Measurements from ENCODE around the gene NDUFS2. TPM values are rescaled to one million over a fixed set of nuclear protein-coding genes. Genes with fewer than 3 reads are reported as not detected.
"Not testable (repeated sequence)": the region's sequence is repeated elsewhere in the genome, so short reads cannot be mapped to it uniquely, and the experiment has no call there.

The NDUFS2 gene
- polyA plus RNA-seq, 1 donor from 2014 or later = 71.3 TPM

GRCh38 chr1:161227196-161227871 is 25.2 kb downstream of the NDUFS2 start:
- Mint-ChIP-seq H3K36me3 (peaks cover 8% of the 10 kb centered on the region), H3K4me1 (peaks cover 18 to 23% (median 22%) of the 10 kb centered on the region in 3 donors), H3K27me3 (peaks cover 14% of the 10 kb centered on the region), H3K27ac (peak overlapping the region; percentile 6 to 36 (median 33)), H3K9me3 (no peaks in the 10 kb centered on the region), H3K4me3 (peak overlapping the region; percentile 55 to 91 (median 72))

DNA sequence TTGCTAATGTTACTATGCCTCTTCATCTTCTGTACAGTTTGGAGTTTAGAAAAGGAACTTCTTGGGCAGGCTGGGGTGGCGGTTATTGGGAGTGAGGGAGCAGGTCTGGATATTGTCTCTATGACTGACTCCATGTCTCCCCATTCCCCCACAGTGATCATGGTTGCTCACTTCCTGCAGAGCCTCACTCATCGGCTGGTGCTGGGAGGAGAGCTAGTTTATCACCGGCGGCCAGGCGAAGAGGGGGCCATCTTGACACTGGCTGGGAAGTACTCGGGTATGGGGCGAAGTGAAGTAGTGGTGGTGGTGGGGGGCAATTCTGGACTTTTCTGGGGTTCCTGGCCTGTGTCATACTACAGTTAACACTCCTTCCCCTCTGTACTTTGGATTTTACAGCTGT is 25.9 kb downstream of the NDUFS2 start:
- Mint-ChIP-seq H3K36me3 (peaks cover 8% of the 10 kb centered on the region), H3K4me3 (peak overlapping the region in 3 of 4 donors; percentile 10 to 71 (median 55)), H3K27ac (no peak overlapping the region), H3K27me3 (peaks cover 8% of the 10 kb centered on the region), H3K9me3 (no peaks in the 10 kb centered on the region), H3K4me1 (peaks cover 18 to 23% (median 22%) of the 10 kb centered on the region in 3 donors)

- Mint-ChIP-seq H3K4me1 (peaks cover 18 to 23% (median 22%) of the 10 kb centered on the region in 3 donors), H3K36me3 (peaks cover 8% of the 10 kb centered on the region), H3K27ac (no peak overlapping the region), H3K27me3 (no peaks in the 10 kb centered on the region), H3K4me3 (no peak overlapping the region), H3K9me3 (no peaks in the 10 kb centered on the region)
Measured at GRCh38 chr1:161229896-161230295, 27.7 kb downstream of the NDUFS2 start.

DNA sequence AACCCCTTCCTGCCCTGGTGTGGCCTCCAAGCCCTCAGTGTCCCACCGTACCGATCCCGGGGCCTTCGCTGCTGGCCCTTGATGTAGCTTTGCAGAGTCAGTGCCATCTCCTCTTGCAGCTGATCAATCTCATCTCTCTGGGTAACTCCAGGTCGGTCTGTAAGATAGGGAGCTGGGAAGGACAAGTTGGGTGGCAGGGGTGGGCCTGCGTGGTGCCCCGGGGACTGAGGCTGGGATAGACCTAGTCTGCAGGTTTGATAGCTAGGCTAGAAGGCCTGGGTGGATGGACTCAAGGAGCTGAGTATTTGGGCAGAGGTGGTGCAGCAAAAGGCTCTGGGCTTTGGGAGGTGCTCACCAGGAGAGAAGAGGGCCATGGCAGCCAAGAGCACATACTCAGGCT is 28.6 kb downstream of the NDUFS2 start:
- H3K27ac Mint-ChIP-seq = peak overlapping the region in 1 of 3 donors; percentile 9
- peaks cover 8% of the 10 kb centered on the region for H3K36me3 Mint-ChIP-seq
- H3K27me3 Mint-ChIP-seq = no peaks in the 10 kb centered on the region
- H3K4me1 Mint-ChIP-seq = peaks cover 13 to 17% (median 17%) of the 10 kb centered on the region in 3 donors
- H3K9me3 Mint-ChIP-seq = no peaks in the 10 kb centered on the region
- H3K4me3 Mint-ChIP-seq = no peak overlapping the region

- Mint-ChIP-seq H3K36me3 (peaks cover 6% of the 10 kb centered on the region), H3K4me3 (no peak overlapping the region), H3K4me1 (no peaks in the 10 kb centered on the region), H3K27me3 (peaks cover 4% of the 10 kb centered on the region), H3K27ac (no peak overlapping the region), H3K9me3 (no peaks in the 10 kb centered on the region)
Measured at GRCh38 chr1:161233102-161233501, 30.9 kb downstream of the NDUFS2 start.

DNA sequence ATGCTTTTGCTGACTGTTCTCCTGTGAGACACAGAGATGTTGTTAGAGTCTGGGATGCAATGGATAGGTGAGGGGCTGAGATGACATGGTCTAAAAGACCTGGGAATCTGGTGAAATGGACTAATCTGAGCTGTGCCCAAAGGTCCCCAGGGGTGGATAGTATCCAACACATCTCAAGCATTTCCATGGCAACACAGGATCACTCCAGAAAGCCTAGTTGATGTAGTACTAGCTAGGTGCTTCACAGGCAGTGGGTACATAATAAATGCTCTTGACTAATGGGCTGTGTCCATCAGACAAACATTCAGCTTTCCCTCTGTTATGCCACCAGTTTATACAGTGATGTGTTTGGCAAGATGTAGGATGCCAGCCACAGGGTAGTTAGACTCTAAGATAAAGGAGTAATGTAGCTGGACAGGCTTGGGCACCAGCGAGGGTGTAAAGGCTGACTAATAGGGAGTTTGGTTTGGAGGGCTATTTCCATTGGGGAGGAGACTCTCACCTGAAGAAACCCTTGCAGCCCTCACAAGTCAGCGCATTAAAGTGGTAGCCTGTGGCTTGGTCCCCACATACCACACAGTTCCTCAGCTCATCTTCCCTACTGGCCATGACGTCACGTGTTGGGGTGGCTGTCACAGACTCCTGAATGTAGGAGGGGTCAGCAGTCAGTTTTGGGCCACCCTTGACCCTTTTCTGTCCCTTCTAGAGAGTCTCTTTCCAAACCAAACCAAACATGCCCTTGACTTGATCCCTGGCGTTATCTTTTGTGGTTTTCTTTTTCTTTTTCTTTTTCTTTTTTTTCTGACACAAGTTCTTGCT is 34.0 kb downstream of the NDUFS2 start:
- Mint-ChIP-seq H3K27me3 (peaks cover 6% of the 10 kb centered on the region), H3K9me3 (no peaks in the 10 kb centered on the region), H3K27ac (no peak overlapping the region)

DNA sequence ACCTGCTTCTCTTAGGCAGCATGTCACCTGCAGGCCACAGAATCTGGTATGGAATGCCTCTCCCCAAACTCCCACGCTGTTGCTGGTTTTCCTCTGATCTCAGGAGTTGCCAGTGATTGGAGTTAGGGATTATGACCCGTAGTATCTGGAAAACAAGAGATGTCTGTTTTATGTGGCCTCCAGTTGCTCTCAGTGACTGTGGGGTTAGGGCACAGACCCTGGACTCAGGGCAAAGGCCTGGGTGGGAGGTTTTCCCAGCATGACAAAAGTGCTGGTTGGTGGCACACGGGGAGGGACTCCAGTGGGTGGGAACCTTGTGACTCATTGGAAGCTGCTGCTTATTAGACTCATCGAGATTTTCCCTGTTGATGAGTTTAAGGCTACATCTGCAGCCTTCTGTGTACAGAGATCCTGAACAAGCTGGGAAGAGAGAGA is 35.9 kb downstream of the NDUFS2 start, which contains the start of gene NR1I3:
Gene NR1I3 (minus strand): TSS at position 165 of the 435 bp plus-strand sequence. CDS start 1,638 bp downstream, outside the sequence.
- H3K9me3 Mint-ChIP-seq = no peaks in the 10 kb centered on the region

More for the DNA sequence above, 34.0 kb downstream of the NDUFS2 start:
- Mint-ChIP-seq H3K4me1 (no peaks in the 10 kb centered on the region), H3K4me3 (no peak overlapping the region), H3K36me3 (peaks cover 1% of the 10 kb centered on the region)

GRCh38 chr1:161241682-161242081 is 39.5 kb downstream of the NDUFS2 start:
- Mint-ChIP-seq H3K36me3 (peaks cover 3% of the 10 kb centered on the region), H3K27me3 (peaks cover 6% of the 10 kb centered on the region), H3K9me3 (no peaks in the 10 kb centered on the region), H3K4me1 (peaks cover 0 to 5% (median 3%) of the 10 kb centered on the region in 3 donors), H3K4me3 (no peak overlapping the region), H3K27ac (no peak overlapping the region)

More for the DNA sequence above, 35.9 kb downstream of the NDUFS2 start, which contains the start of gene NR1I3:
- Mint-ChIP-seq H3K4me1 (peaks cover 0 to 4% (median 3%) of the 10 kb centered on the region in 3 donors), H3K27me3 (peaks cover 6% of the 10 kb centered on the region), H3K4me3 (peak within 1 kb of the TSS in 1 of 4 donors; percentile 52), H3K27ac (no peak within 1 kb of the TSS), H3K36me3 (no peaks in the 10 kb centered on the region)

GRCh38 chr1:161242313-161242712 is 40.1 kb downstream of the NDUFS2 start:
- H3K4me1 Mint-ChIP-seq = peaks cover 0 to 5% (median 3%) of the 10 kb centered on the region in 3 donors
- H3K9me3 Mint-ChIP-seq = no peaks in the 10 kb centered on the region
- H3K27ac Mint-ChIP-seq = peak overlapping the region in 2 of 3 donors; percentile 0 to 75
- H3K36me3 Mint-ChIP-seq = peaks cover 5% of the 10 kb centered on the region
- H3K27me3 Mint-ChIP-seq = peaks cover 8% of the 10 kb centered on the region
- no peak overlapping the region for H3K4me3 Mint-ChIP-seq

- peaks cover 1% of the 10 kb centered on the region for H3K27me3 Mint-ChIP-seq
- no peak overlapping the region for H3K4me3 Mint-ChIP-seq
- H3K4me1 Mint-ChIP-seq = peaks cover 0 to 5% (median 3%) of the 10 kb centered on the region in 3 donors
- H3K27ac Mint-ChIP-seq = no peak overlapping the region
- peaks cover 7% of the 10 kb centered on the region for H3K36me3 Mint-ChIP-seq
- H3K9me3 Mint-ChIP-seq = peaks cover 0 to 2% (median 0%) of the 10 kb centered on the region in 3 donors
Measured at GRCh38 chr1:161244888-161245287, 42.7 kb downstream of the NDUFS2 start.

GRCh38 chr1:161250100-161250499 is 47.9 kb downstream of the NDUFS2 start:
- H3K27ac Mint-ChIP-seq, H3K9me3 Mint-ChIP-seq, H3K4me1 Mint-ChIP-seq, H3K27me3 Mint-ChIP-seq, H3K36me3 Mint-ChIP-seq, H3K4me3 Mint-ChIP-seq: not testable (repeated sequence)

GRCh38 chr1:161250829-161251228 is 48.7 kb downstream of the NDUFS2 start:
- Mint-ChIP-seq H3K9me3 (peaks cover 0 to 5% (median 3%) of the 10 kb centered on the region in 3 donors), H3K27ac (no peak overlapping the region), H3K4me3 (no peak overlapping the region), H3K4me1 (no peaks in the 10 kb centered on the region), H3K36me3 (peaks cover 6% of the 10 kb centered on the region), H3K27me3 (peaks cover 9% of the 10 kb centered on the region)

GRCh38 chr1:161251579-161251978 is 49.4 kb downstream of the NDUFS2 start:
- H3K27ac Mint-ChIP-seq = no peak overlapping the region
- H3K36me3 Mint-ChIP-seq = peaks cover 6% of the 10 kb centered on the region
- peaks cover 2 to 12% (median 3%) of the 10 kb centered on the region in 3 donors for H3K9me3 Mint-ChIP-seq
- no peak overlapping the region for H3K4me3 Mint-ChIP-seq
- H3K27me3 Mint-ChIP-seq = peaks cover 13% of the 10 kb centered on the region
- no peaks in the 10 kb centered on the region for H3K4me1 Mint-ChIP-seq

GRCh38 chr1:161255302-161255701 is 53.1 kb downstream of the NDUFS2 start:
- H3K27ac Mint-ChIP-seq = not testable (repeated sequence)
- Mint-ChIP-seq H3K4me1 (peaks cover 5 to 12% (median 8%) of the 10 kb centered on the region in 3 donors), H3K27me3 (peaks cover 42% of the 10 kb centered on the region)

DNA sequence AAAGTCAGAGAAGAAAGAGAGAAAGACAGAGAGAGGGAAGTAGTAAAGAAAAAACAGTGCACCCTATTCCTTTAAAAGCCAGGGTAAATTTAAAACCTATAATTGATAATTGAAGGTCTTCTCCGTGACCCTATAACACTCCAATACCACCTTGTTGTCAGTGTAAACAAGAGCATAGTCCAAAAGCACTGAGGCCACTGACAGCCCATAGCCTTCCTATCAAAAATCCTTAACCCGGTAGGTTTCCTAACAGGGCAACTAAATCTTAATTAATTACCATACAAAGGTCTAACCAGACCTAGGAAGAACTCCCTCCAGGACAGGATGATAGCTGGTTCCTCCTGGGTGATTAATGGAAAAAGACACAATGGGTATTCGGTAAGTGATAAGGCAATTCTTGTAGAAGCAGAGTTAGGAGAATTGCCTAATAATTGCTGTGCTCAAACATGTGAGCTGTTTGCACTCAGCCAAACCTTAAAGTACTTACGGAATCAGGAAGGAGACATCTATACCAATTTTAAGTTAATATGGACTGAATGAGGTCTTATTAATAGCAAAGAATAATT is 53.9 kb downstream of the NDUFS2 start:
- Mint-ChIP-seq H3K27me3 (peaks cover 49% of the 10 kb centered on the region), H3K9me3 (peaks cover 8 to 24% (median 8%) of the 10 kb centered on the region in 3 donors), H3K4me1 (peaks cover 11 to 16% (median 11%) of the 10 kb centered on the region in 3 donors)
- H3K4me3 Mint-ChIP-seq, H3K27ac Mint-ChIP-seq, H3K36me3 Mint-ChIP-seq: not testable (repeated sequence)

More at GRCh38 chr1:161255302-161255701, 53.1 kb downstream of the NDUFS2 start:
- not testable (repeated sequence) for H3K4me3 Mint-ChIP-seq, H3K36me3 Mint-ChIP-seq
- H3K9me3 Mint-ChIP-seq = peaks cover 8 to 24% (median 8%) of the 10 kb centered on the region in 3 donors
